HG03066 (cell line): ENCODE results near the gene ORAI2.
"Not testable (repeated sequence)": the region's sequence is repeated elsewhere in the genome, so short reads cannot be mapped to it uniquely, and the experiment has no call there.

Source experiments
- ATAC-seq: cut with Tn5 transposase; IDR thresholded peaks from one replicate; pipeline ENCODE4 v1.9.1; 2021; ENCODE audit warnings: low read depth; ENCODE audit not compliant: unreplicated experiment

ORAI2 gene

DNA sequence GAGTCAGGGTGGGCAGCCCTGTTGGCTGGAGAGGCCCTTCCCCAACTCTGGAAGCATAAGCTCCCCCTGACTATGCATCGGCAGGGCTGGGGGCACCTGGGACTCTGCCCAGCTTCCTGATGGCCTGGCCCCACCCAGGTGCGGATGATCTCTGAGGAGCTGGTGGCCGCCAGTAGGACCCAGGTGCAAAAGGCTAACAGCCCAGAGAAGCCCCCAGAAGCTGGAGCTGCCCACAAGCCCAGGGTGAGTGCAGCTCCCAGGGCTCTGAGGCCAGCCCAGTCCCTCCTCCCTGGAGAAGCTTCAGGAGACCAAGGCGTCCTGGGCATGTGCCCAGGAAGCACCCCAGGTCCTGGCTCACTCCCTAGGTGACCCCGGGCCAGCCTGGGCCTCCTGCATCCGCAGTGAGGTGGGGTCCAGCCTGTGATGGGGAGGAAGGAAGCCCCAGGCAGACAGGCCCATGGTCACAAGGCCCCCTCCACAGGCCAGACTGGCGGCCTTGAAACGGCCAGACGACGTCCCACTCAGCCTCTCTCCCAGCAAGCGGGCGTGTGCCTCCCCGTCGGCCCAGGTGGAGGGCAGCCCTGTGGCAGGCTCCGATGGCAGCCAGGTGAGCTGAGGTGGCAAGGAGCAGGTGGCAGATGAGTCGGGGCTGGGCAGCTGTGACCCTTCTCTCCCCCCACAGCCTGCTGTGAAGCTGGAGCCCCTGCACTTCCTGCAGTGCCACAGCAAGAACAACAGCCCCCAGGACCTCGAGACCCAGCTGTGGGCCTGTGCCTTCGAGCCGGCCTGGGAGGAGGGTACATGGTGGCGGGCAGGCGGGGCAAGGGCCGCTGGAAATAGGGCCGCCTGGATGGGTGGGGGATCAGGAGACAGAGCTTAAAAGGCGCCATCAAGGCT is 34.5 kb downstream of the ORAI2 start:
- ATAC-seq, result no peak

DNA sequence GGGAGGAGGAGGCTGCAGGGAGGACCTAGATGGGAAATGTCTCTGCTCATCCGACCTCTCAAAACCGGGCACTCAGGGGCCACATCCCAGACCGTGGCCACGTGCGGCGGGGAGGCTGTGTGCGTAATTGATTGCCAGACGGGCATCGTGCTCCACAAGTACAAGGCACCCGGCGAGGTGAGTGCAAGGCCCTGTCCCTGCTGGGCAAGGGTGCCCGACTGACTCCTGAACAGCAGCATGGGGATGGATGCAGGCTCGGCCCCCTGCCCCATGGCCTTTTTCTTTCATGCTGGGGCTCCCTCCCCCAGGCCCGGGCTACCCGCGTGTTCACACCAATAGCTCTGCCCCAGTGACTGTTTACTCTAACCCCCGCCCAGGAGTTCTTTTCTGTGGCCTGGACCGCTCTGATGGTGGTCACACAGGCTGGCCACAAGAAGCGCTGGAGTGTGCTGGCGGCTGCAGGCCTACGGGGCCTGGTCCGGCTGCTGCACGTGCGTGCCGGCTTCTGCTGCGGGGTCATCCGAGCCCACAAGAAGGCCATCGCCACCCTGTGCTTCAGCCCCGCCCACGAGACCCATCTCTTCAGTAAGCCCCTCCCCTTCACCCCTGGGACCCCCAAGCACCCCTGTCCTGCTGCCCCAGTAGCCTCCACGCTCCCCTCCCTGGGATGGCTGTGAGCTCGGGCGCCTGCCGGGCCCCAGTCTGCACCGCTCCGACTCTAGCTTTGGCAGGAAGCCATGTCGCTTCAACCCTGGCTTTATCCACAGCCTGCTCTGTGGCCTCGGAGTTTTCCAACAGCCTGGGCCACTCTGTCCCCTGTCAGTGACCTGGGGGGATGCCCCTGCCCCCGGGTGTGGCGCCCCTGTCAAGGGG is 35.3 kb downstream of the ORAI2 start:
- no peak for ATAC-seq

DNA sequence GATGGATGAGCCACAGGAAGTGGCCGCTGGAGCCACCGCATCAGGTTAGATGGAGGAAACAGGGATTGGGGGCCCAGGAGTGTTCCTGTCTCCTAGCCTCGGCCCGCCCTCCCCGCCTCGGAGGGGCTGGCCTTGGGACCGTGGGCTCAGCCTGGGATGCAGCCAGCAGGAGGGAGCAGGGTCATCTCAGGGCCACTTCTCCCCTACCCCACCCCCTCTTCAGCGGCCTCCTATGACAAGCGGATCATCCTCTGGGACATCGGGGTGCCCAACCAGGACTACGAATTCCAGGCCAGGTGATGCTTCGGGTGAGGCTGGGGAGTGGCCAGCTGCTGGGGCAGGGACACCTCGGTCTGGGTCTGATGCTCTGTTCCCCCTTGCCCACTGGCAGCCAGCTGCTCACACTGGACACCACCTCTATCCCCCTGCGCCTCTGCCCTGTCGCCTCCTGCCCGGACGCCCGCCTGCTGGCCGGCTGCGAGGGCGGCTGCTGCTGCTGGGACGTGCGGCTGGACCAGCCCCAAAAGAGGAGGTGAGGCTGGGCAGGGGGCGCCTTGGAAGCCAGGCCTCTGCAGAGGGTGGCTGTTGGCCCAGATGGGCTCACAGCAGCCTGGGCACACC is 36.1 kb downstream of the ORAI2 start:
- no peak for ATAC-seq

DNA sequence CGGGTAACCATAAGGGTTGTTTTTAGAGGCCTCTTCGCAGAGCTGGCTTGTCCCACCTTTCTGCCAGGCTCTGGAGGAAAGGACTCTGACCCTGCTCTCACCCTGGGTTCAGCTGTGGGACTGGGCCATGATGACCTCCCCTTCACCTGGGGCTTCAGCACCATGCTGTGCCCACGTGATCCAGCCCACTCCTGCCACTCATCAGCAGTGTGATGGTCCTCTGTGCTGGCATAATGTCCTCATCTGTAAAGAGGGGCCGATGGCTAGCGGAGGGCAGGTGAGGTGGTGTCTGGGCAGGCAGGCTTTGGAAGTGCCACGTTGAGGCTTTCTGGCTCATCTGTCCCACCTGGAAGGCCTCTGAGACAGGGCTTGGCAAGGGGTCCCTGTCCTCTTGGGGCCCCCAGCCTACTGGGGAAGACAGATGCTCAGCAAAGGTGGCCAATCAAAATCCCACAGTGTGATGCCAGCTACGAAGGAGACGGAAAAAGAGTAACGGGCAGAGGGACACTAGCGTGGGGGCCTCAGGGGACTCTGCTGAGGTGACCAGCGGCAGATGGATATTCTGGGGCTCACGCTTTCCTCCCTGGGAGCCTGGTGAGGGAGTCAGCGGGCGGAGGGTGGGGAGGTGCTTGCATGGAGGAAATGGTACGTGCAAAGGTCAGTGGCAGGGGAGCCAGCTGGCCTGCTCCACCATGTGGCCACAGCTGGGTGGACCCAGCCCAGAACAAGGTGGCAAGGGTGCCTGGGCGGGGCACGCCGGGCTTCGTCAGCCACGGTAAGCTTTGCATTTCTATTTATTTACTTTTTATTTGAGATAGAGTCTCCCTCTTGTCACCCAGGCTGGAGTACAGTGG is 36.8 kb downstream of the ORAI2 start:
- no peak for ATAC-seq

DNA sequence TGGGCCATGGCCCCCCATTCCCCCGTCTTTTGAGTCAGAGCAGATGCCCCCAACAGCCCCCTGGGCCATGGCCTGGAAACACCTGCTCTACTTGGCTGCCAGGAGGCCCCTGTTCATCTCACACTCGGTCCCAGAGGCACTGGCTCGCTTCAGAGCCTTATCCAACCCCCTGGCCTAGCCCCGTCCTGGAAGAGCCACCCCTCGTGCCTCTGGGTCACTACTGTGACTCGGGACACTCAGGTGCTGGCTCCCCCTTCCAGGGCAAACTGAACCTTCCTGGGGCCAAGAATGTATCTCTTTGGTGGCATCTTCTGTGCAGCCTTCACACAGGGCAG is 38.4 kb downstream of the ORAI2 start:
- no peak for ATAC-seq

DNA sequence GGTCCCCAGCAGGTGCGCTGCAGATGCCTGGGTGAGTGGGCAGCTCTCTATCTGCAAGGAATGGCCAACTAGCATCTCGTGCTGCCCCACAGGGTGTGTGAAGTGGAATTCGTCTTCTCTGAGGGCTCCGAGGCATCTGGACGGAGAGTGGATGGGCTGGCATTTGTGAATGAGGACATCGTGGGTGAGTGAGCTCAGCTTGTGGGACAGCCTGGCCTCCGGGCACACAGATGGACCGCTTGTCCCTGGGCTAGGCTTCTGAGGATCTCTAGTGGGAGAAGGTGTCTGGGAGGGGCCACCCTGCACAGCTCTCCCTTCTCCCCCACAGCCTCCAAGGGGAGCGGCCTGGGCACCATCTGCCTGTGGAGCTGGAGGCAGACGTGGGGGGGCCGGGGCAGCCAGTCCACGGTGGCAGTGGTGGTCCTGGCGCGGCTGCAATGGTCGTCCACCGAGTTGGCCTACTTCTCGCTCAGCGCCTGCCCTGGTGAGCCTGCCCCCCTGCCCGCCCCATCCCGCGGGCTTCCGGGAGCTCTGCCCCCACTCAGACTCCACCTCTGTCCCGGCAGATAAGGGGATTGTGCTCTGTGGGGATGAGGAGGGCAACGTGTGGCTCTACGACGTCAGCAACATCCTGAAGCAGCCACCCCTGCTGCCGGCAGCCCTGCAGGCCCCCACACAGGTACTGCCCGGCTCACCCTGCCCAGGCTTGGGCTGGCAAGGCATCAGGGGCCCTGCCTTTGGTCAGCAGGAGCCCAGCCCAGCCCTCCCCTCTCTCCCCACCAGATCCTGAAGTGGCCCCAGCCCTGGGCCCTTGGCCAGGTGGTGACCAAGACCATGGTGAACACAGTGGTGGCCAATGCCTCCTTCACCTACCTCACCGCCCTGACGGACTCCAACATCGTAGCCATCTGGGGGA is 39.0 kb downstream of the ORAI2 start:
- ATAC-seq, result no peak

DNA sequence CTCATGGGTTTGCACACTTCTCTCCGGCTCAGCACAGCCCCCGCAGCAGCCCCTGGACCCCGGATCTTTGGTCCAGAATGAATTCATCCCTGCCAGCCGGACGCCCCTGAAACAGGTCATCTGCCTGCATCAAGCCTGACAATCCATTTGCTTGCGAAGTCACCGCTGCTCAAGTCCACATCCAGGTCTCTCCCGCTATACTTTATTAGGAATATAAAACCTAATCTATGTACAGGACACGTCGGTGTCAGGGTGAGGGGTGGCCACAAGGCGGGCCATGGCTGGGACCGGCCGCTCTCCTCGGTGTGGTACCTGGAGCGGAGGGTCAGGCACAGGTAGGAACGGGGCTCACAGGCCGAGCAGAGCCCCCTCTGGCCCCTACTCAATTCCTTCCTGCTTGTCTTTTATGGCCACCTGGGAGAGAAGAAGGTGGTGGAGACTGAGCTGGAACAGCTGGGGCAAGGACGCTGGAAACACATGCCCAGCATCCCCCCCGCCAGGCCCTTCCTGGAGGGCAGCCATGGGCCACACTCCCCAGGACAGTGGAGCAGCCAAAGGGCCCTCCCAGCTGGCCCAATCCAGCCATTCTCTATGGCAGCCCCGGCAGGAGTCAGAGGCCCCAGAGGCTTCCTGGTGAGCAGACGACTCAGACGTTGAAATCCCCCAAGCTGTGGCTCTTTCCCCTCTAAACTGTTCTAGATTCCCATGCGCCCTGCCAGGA is 40.1 kb downstream of the ORAI2 start:
- ATAC-seq, result no peak

DNA sequence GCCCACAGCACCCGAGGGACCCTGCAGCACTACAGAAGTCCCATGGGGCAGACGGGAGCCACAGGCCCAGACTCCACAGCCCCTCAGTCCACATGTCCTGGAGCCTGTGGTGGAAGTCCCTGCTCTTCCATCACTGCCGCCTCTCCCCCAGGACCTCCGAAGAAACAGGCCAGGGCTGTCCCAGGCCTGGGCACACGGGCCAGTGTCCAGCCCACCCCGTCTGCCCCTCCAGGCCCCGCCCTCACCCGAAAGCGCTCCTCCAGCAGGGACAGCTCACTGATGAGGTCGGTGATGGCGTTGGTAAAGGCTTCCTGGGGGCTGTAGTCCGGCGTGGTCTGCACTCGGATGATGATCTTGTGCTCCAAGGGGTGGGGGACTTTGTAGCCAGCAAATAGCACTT is 40.7 kb downstream of the ORAI2 start:
- not testable (repeated sequence) for ATAC-seq

DNA sequence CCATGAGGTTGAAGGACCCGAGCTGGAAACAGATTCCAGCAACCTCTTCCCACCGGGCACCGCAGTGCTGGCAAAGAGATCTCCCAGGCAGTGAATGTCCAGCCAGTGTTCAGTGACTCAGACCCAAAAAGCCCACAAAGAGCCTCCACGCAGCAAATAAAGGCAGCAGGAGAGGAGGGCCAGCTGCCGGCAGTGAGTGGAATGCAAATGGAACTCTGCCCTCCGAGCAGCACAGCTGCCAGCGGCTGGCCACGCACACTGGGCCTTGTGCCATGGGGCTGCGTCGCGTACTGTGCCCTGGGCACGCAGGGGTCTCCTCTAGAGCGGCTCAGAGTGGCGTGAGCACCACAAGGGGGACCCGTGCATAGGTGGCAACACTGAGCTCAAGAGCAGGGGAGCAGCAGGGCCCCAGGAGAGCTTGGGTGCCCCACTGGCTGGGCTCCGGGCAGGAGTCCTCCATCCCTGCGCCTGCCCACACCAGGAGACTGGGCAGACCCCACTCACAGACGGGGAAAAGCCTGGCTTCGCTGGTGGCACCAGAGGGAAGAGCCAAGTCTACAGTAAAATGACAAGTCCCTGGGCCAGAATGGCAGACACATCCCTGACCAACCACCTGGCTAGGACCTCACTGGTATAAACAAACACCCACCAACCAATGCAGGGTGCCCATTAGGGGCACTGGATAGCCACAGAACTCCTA is 41.5 kb downstream of the ORAI2 start:
- not testable (repeated sequence) for ATAC-seq

DNA sequence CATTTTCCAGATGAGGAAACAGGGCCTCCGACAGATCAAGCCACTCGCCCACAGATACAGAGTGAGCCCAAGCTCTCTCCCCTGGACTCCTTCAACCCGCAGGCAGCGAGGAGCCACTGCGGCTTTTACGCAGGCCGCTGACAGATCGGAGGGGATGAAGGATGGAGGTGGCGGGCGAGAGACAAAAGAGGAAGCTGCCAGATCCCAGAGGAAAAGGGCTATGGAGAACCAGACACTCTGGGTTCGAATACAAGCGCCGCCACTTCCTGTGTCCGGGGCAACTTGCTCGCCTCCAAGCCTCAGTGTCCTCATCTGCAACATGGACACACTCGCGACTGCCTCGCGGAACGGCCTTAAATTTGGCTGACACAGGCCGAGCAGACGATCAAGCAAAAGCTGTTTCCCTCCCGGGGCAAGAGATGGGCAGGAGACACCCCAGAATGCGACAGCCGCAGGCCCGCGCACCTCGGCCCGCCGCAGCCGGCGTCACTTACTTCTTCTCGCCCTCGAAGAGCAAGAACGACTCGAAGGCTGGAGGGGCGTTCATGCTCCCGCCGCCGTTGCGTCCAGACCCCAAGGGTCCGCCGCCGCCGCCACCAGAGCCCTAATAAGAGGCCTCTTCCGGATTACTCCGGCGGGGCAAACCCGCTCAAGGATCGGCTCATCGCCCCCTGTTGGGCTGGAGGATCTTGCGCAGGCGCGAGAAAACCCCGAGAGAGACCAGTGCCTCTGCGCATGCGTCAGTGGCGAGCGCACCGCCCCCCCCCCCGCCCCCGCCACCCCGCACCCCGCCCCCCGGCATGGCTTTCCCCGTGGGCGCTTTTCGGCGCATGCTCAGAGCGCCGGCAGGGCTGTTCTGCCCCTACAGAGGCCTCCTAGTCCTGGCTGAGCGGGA is 45.2 kb downstream of the ORAI2 start, which contains the start of gene POLR2J:
TSS of gene POLR2J (minus strand) at position 609 of the 895 bp plus-strand sequence. CDS start at position 547, 62 bp downstream.
- peak; percentile 91 for ATAC-seq

DNA sequence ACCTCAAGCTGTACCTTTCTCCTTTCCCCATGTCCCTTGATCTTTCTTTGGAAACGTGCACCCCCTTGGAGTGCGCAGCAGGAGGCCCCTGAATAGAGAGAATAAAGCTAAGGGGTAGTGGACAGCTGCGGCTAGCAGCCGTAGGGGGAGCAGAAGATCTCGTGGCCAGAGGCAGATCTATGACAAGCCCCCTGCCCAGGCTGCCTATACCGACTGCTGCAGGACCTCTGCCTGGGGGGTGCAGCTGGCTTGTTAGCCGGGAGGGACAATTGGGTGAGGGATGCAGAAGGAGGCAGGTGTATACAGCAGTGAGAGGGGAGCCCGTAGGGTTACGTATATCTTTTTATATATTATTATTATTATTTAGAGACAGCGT is 45.8 kb downstream of the ORAI2 start:
- ATAC-seq, result peak; percentile 33

DNA sequence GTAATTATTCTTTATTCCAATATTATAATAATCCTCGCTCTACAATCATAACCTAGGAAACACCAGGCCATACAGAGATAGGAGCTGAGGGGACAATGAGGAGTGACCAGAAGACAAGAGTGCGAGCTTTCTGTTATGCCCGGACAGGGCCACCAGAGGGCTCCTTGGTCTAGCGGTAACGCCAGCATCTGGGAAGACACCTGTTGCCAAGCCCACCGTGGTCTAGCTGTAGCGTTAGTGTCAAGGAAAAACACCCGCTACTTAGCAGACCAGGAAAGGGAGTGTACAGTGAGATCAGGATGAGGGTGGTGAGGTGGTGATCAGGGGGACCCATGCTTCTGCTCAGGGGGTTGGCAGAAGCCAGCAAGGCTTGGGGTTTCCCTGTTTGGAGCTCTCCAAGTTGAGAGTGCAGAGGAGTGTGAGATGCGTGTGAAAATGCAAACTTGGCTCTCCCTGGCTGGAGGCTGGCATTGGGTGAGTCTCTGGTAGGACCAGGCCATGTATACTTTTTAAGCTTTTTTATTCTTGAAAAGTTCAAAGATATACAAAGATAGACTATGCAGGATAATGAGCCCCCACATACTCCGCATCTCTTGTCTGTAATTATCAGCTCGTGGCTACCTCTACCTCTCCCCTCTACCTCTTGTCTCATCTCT is 46.7 kb downstream of the ORAI2 start:
- not testable (repeated sequence) for ATAC-seq

DNA sequence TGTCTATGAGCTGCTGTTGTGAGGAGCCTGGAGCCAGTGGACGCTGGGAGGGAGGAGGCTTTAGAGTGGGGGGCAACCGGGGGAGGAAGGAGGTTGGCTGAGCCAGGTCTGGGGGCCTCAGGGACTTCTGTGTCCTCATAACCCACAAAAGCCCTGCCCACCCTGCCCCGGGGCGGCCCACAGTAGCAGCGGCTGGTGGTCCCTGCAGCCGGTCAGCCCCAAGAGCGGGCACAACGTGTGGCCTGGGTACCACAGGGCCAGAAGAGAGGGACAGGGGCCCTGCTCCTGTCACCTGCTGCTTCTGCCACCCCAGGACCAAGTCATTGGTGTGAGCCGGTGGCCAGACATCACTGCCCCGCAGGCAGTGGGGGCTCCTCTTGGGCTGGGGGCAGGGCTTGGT is 48.6 kb downstream of the ORAI2 start:
- ATAC-seq, result not testable (repeated sequence)

DNA sequence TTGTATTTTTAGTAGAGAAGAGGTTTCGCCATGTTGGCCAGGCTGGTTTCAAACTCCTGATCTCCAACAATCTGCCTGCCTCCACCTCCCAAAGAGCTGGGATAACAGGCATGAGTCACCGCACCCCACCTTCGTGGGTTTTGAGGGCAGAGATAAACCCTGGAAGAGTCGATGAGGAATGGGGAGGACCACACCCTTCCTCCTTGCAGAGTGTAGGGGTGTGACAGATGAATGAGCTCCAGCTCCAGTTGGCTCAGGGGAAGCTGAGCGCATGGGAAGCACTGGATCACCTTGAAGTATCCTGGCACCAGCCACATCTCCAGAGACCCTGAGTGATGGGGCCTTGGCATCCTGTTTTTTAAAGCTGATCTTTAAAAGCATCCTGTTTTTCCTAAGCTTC is 50.9 kb downstream of the ORAI2 start:
- not testable (repeated sequence) for ATAC-seq

DNA sequence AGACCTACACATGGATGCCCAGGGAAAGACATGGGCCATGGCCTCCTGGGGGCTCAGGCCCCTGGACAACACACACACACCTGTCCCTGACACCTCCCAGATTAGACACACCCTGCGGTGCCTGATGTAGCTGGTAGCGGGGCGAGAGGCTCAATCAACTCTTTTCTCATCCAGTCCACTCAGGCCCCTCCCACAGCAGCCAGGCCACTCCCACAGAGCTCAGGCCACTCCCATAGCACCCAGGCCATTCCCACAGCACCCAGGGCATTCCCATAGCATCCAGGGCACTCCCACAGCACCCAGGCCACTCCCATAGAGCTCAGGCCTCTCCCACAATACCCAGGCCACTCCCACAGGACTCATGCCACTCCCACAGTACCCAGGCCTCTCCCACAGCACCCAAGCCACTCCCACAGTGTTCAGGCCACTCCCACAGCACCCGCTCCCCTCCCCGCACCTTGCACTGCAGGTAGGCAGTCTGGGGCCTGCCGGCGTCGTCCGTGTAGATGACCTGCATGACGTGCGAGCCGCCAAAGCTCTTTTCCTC is 57.2 kb downstream of the ORAI2 start:
- ATAC-seq, result peak; percentile 27
